ENCODE data around the gene ZER1.

ZER1 gene

GRCh38 chr9:128810873-128811272 is 39.1 kb upstream of the ZER1 start:
- no peak for TF ChIP-seq CTCF (conservative IDR thresholded peaks at IDR 0.05; ENCODE audit: low read depth, low read length)
- DNase-seq (ENCODE audit: low read depth) = no peak
- no peak overlapping the region for H3K4me3 ChIP-seq (ENCODE audit: low read length)

GRCh38 chr9:128809831-128810230 is 38.1 kb upstream of the ZER1 start:
- no peak for TF ChIP-seq CTCF (conservative IDR thresholded peaks at IDR 0.05; ENCODE audit: low read depth, low read length)
- no peak overlapping the region for H3K4me3 ChIP-seq (ENCODE audit: low read length)
- no peak for DNase-seq (ENCODE audit: low read depth)

- H3K4me3 ChIP-seq (ENCODE audit: low read length) = no peak overlapping the region
- TF ChIP-seq CTCF (conservative IDR thresholded peaks at IDR 0.05; ENCODE audit: low read depth, low read length) = no peak
- DNase-seq (ENCODE audit: low read depth) = no peak
Observed at GRCh38 chr9:128809036-128809599, 37.4 kb upstream of the ZER1 start.

GRCh38 chr9:128808543-128808942 is 36.8 kb upstream of the ZER1 start:
- H3K4me3 ChIP-seq (ENCODE audit: low read length) = no peak overlapping the region
- no peak for TF ChIP-seq CTCF (conservative IDR thresholded peaks at IDR 0.05; ENCODE audit: low read depth, low read length)
- no peak for DNase-seq (ENCODE audit: low read depth)

GRCh38 chr9:128807827-128808226 is 36.1 kb upstream of the ZER1 start:
- TF ChIP-seq CTCF (conservative IDR thresholded peaks at IDR 0.05; ENCODE audit: low read depth, low read length) = no peak
- no peak for DNase-seq (ENCODE audit: low read depth)
- H3K4me3 ChIP-seq (ENCODE audit: low read length) = no peak overlapping the region

- no peak overlapping the region for H3K4me3 ChIP-seq (ENCODE audit: low read length)
- no peak for TF ChIP-seq CTCF (conservative IDR thresholded peaks at IDR 0.05; ENCODE audit: low read depth, low read length)
- DNase-seq (ENCODE audit: low read depth) = no peak
Observed at GRCh38 chr9:128805661-128806060, 33.9 kb upstream of the ZER1 start.

- DNase-seq (ENCODE audit: low read depth) = no peak
- TF ChIP-seq CTCF (conservative IDR thresholded peaks at IDR 0.05; ENCODE audit: low read depth, low read length) = no peak
- no peak overlapping the region for H3K4me3 ChIP-seq (ENCODE audit: low read length)
Observed at GRCh38 chr9:128802482-128802881, 30.8 kb upstream of the ZER1 start.

Data from retinal pigment epithelial cell (primary cell).